Prostate gland (tissue), 1 donor: ENCODE data around the gene RNF175.

Source experiments
- POLR2A ChIP-seq: fragments of 450-650 bp; IDR thresholded peaks from one replicate; pipeline ENCODE4 v1.6.1; 2016; ENCODE audit warnings: antibody characterized with exemption, mild to moderate bottlenecking
- POLR2AphosphoS5 ChIP-seq: sonication (generic); formaldehyde crosslinking; IDR thresholded peaks from one replicate; pipeline ENCODE4 v1.6.1; 2017; ENCODE audit warnings: antibody characterized with exemption

DNA sequence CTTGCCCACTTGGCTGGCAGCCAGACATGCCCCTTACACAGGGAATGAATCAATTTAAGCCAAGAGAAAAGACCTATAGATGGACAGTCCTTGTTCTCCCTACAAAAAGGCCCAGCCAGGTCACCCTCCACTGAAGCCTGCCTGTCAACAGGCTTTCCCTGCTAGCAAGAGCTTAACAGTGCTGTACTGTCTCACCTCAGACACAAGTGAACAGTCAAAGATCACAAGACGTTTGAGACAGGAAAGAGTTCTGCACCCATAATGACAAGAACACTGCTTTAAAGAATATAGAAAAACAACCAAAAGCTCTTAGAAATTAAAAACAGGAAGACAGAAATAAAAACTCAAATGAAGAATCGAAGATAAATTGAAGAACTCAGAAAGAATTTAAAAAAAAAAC lies 4.6 kb downstream of the RNF175 start:
- TF ChIP-seq POLR2A (no peak), POLR2AphosphoS5 (no peak)
